Measurements from ENCODE around the gene C1orf232. TPM values are rescaled to one million over a fixed set of nuclear protein-coding genes. Genes with fewer than 3 reads are reported as not detected.

The C1orf232 gene
- total RNA-seq, 1 experiment from 2014 or later, result not detected

- no peaks in the 10 kb centered on the region for H3K27me3 Mint-ChIP-seq (ENCODE audit: insufficient read depth, unreplicated experiment)
- no peak for TF ChIP-seq CTCF (IDR thresholded peaks at IDR 0.05; ENCODE audit: unreplicated experiment)
- no peak overlapping the region for H3K27ac Mint-ChIP-seq (ENCODE audit: low read depth, unreplicated experiment)
- DNase-seq (ENCODE audit: unreplicated experiment), result no peak
- H3K36me3 Mint-ChIP-seq (ENCODE audit: insufficient read depth, unreplicated experiment), result no peaks in the 10 kb centered on the region
- ChIA-PET POLR2A (interaction anchor here (0.6 to 1.1 kb wide), 2 partner anchors 12 to 784 kb away, joined by 3 to 6 read pairs; partner anchors contain the start of gene CNKSR1), CTCF (interaction anchor here (0.9 to 2.0 kb wide), 8 partner anchors 9 to 153 kb away, joined by 3 to 7 read pairs (median 3); partner anchors contain the start of genes CD52 and CEP85)
- intact Hi-C loops (cut with micrococcal nuclease), result loop anchor here (1.0 to 5.0 kb wide), 3 partner anchors 60 to 227 kb away; no protein-coding TSS in a partner anchor
- no TSS peak for BruUV-seq (replicated peaks)
- no peaks in the 10 kb centered on the region for H3K9me3 Mint-ChIP-seq (ENCODE audit: unreplicated experiment)
- no peaks in the 10 kb centered on the region for H3K4me1 Mint-ChIP-seq (ENCODE audit: insufficient read depth, unreplicated experiment)
- peak overlapping the region; percentile 64 for H3K4me3 Mint-ChIP-seq (ENCODE audit: unreplicated experiment)
Measured at GRCh38 chr1:26164861-26165842, 3.6 kb downstream of the C1orf232 start.

GRCh38 chr1:26164036-26164860 lies 4.5 kb downstream of the C1orf232 start:
- POLR2A ChIA-PET, result interaction anchor here (1.0 to 1.1 kb wide), 2 partner anchors 56 to 123 kb away, joined by 3 read pairs; no protein-coding TSS in a partner anchor
- no peak overlapping the region for H3K27ac Mint-ChIP-seq (ENCODE audit: low read depth, unreplicated experiment)
- DNase-seq (ENCODE audit: unreplicated experiment), result no peak
- H3K27me3 Mint-ChIP-seq (ENCODE audit: insufficient read depth, unreplicated experiment), result no peaks in the 10 kb centered on the region
- BruUV-seq (replicated peaks), result no TSS peak
- peak; percentile 78 for TF ChIP-seq CTCF (IDR thresholded peaks at IDR 0.05; ENCODE audit: unreplicated experiment)
- CTCF ChIA-PET, result interaction anchor here (0.6 to 2.0 kb wide), 13 partner anchors 10 to 272 kb away, joined by 3 to 7 read pairs (median 3); partner anchors contain the start of genes CD52 and CEP85
- H3K9me3 Mint-ChIP-seq (ENCODE audit: unreplicated experiment), result no peaks in the 10 kb centered on the region
- H3K4me3 Mint-ChIP-seq (ENCODE audit: unreplicated experiment), result peak overlapping the region; percentile 64
- H3K4me1 Mint-ChIP-seq (ENCODE audit: insufficient read depth, unreplicated experiment), result no peaks in the 10 kb centered on the region
- no peaks in the 10 kb centered on the region for H3K36me3 Mint-ChIP-seq (ENCODE audit: insufficient read depth, unreplicated experiment)
- intact Hi-C loops (cut with micrococcal nuclease), result loop anchor here (1.0 to 2.0 kb wide), 2 partner anchors 59 to 127 kb away; no protein-coding TSS in a partner anchor

GRCh38 chr1:26163684-26164035 lies 5.1 kb downstream of the C1orf232 start:
- BruUV-seq (replicated peaks), result no TSS peak
- no peaks in the 10 kb centered on the region for H3K36me3 Mint-ChIP-seq (ENCODE audit: insufficient read depth, unreplicated experiment)
- intact Hi-C loops (cut with micrococcal nuclease), result loop anchor here (1.0 to 2.0 kb wide), 2 partner anchors 58 to 127 kb away; no protein-coding TSS in a partner anchor
- ChIA-PET POLR2A (interaction anchor here (1.0 to 1.1 kb wide), 2 partner anchors 55 to 123 kb away, joined by 3 read pairs; no protein-coding TSS in a partner anchor), CTCF (interaction anchor here (0.6 to 2.0 kb wide), 10 partner anchors 11 to 272 kb away, joined by 3 to 7 read pairs (median 4); partner anchors contain the start of gene CEP85)
- no peak for DNase-seq (ENCODE audit: unreplicated experiment)
- no peaks in the 10 kb centered on the region for H3K4me1 Mint-ChIP-seq (ENCODE audit: insufficient read depth, unreplicated experiment)
- peak overlapping the region; percentile 64 for H3K4me3 Mint-ChIP-seq (ENCODE audit: unreplicated experiment)
- H3K27ac Mint-ChIP-seq (ENCODE audit: low read depth, unreplicated experiment), result no peak overlapping the region
- no peaks in the 10 kb centered on the region for H3K27me3 Mint-ChIP-seq (ENCODE audit: insufficient read depth, unreplicated experiment)
- TF ChIP-seq CTCF (IDR thresholded peaks at IDR 0.05; ENCODE audit: unreplicated experiment), result no peak
- no peaks in the 10 kb centered on the region for H3K9me3 Mint-ChIP-seq (ENCODE audit: unreplicated experiment)
